IPS-11a (cell line): ENCODE measurements around the gene C3orf22.

Source experiments
- H3K4me3 ChIP-seq: one replicate; pipeline ENCODE4 v1.5.1; 2013; ENCODE audit warnings: low read depth, low read length, control low read depth

C3orf22 gene

GRCh38 chr3:126515066-126515706, 43.5 kb downstream of the C3orf22 start:
- no peak overlapping the region for H3K4me3 ChIP-seq

GRCh38 chr3:126514161-126514560, 44.6 kb downstream of the C3orf22 start:
- H3K4me3 ChIP-seq: no peak overlapping the region

- no peak overlapping the region for H3K4me3 ChIP-seq
Measured at GRCh38 chr3:126512916-126513650, 45.6 kb downstream of the C3orf22 start.

- no peak overlapping the region for H3K4me3 ChIP-seq
Measured at GRCh38 chr3:126512026-126512425, 46.7 kb downstream of the C3orf22 start.

GRCh38 chr3:126511291-126511690, 47.4 kb downstream of the C3orf22 start:
- no peak overlapping the region for H3K4me3 ChIP-seq

- no peak overlapping the region for H3K4me3 ChIP-seq
Measured at GRCh38 chr3:126510308-126510910, 48.3 kb downstream of the C3orf22 start.

- H3K4me3 ChIP-seq: no peak overlapping the region
Measured at GRCh38 chr3:126509597-126510307, 49.0 kb downstream of the C3orf22 start.

GRCh38 chr3:126508564-126508964, 50.2 kb downstream of the C3orf22 start:
- H3K4me3 ChIP-seq: no peak overlapping the region

- no peak overlapping the region for H3K4me3 ChIP-seq
Measured at GRCh38 chr3:126507886-126508285, 50.8 kb downstream of the C3orf22 start.

- H3K4me3 ChIP-seq: no peak overlapping the region
Measured at GRCh38 chr3:126503701-126504100, 55.0 kb downstream of the C3orf22 start.

GRCh38 chr3:126502656-126503055, 56.1 kb downstream of the C3orf22 start:
- H3K4me3 ChIP-seq: no peak overlapping the region

- no peak overlapping the region for H3K4me3 ChIP-seq
Measured at GRCh38 chr3:126501736-126502135, 57.0 kb downstream of the C3orf22 start.

GRCh38 chr3:126501054-126501453, 57.7 kb downstream of the C3orf22 start:
- H3K4me3 ChIP-seq: no peak overlapping the region

- no peak overlapping the region for H3K4me3 ChIP-seq
Measured at GRCh38 chr3:126500016-126500415, 58.7 kb downstream of the C3orf22 start.
